ENCODE data around the gene RSRC2.
"Not testable (repeated sequence)": the region's sequence is repeated elsewhere in the genome, so short reads cannot be mapped to it uniquely, and the experiment has no call there.

The RSRC2 gene

DNA sequence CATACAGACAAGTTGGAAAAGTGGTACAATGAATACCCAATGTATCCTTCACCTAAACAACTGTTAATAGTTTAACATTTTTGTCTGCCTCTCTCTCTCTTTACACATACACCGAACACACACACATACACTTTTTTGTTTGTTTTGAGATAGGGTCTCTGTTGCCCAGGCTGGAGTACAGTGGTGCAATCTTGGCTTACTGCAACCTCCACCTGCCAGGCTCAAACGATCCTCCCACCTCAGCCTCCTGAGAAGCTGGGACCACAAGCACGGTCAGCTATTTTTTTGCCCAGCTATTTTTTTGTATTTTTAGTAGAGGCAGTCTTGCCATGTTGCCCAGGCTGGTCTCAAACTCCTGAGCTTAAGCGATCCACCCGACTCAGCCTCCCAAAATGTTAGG, 42.8 kb downstream of the RSRC2 start:
- no peak overlapping the region for H3K27ac ChIP-seq
- H4K20me1 ChIP-seq = peaks cover 0 to 21% (median 5%) of the 10 kb centered on the region in 11 experiments; a peak in 7 of 22 replicates
- no peaks in the 10 kb centered on the region for H3K27me3 ChIP-seq
- H3K4me2 ChIP-seq = no peak overlapping the region
- H3K36me3 ChIP-seq = peaks cover 94 to 100% (median 97%) of the 10 kb centered on the region in 11 experiments
- TF ChIP-seq Cebpa-rat (IDR thresholded peaks at IDR 0.05) = no peak
- H3K4me1 ChIP-seq = no peaks in the 10 kb centered on the region
- no peak overlapping the region for H3K9ac ChIP-seq
- no peaks in the 10 kb centered on the region for H3K9me3 ChIP-seq (replicated peaks in 1 of 11)
- no peak overlapping the region for H3K4me3 ChIP-seq

DNA sequence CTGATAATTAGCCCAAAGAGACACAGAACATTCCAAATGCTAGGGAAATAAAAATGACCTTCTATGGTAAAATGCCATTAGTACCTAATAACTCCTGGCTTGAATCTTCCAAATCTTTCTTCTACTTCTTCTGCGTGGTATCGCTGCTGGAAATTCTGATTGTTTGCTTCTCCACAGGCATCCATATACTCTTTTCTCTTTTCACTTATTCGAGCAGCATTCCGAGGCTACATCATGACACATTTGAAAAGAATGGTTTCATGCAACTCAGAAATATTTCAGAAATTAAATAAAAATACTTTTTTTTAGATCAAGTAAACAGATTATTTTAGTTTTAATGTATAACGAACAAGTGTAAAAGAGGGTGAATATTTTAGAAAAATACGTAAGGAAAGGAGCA, 44.9 kb downstream of the RSRC2 start:
- H3K36me3 ChIP-seq = peaks cover 93 to 98% (median 96%) of the 10 kb centered on the region in 11 experiments
- no peak overlapping the region for H3K9ac ChIP-seq
- TF ChIP-seq Cebpa-rat (IDR thresholded peaks at IDR 0.05) = no peak
- no peaks in the 10 kb centered on the region for H3K9me3 ChIP-seq (replicated peaks in 1 of 11)
- H3K4me1 ChIP-seq = no peaks in the 10 kb centered on the region
- no peak overlapping the region for H3K27ac ChIP-seq
- no peaks in the 10 kb centered on the region for H3K27me3 ChIP-seq
- no peak overlapping the region for H3K4me2 ChIP-seq
- H3K4me3 ChIP-seq = no peak overlapping the region
- peaks cover 0 to 18% (median 5%) of the 10 kb centered on the region in 11 experiments; a peak in 7 of 22 replicates for H4K20me1 ChIP-seq

DNA sequence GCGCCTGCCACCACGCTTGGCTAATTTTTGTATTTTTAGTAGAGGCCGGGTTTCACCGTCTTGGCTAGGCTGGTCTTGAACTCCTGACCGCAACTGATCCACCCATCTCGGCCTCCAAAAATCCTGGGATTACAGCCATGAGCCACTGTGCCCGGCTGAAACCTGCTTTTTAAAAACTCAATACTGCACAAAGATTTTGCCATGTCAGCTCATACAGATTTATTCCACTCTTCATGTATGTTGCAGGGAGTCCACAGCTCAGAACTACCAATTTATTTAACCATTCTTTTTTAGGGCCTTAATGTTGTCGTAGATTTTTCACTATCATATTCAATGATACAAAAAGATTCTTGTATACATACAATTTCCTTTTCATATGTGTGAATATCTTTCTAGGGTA, 46.0 kb downstream of the RSRC2 start:
- no peak overlapping the region for H3K4me3 ChIP-seq
- H3K36me3 ChIP-seq = peaks cover 93 to 98% (median 96%) of the 10 kb centered on the region in 11 experiments
- H3K4me2 ChIP-seq = no peak overlapping the region
- no peaks in the 10 kb centered on the region for H3K27me3 ChIP-seq
- peaks cover 0 to 16% (median 5%) of the 10 kb centered on the region in 11 experiments; a peak in 7 of 22 replicates for H4K20me1 ChIP-seq
- H3K9ac ChIP-seq = no peak overlapping the region
- no peak overlapping the region for H3K27ac ChIP-seq
- no peaks in the 10 kb centered on the region for H3K4me1 ChIP-seq
- no peaks in the 10 kb centered on the region for H3K9me3 ChIP-seq (replicated peaks in 1 of 11)
- TF ChIP-seq Cebpa-rat (IDR thresholded peaks at IDR 0.05) = no peak

DNA sequence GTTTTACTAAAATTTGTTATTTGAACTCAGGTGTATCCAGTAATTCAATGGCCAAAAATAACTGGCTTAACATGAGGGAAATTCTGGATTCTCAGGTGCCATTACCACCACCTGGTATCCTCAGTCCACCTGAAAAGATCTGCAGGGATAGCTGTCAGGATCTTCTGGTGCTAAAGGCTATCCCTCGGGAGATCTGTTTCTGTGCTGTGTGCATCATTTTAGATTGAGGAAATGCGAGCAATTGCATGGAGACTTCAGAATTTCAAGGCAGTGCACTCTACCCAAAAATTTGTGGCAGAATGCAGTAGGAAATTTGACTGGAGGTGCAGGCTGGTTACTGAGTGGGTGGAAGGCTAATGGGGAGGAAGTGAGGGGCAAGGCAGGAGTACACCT, 52.4 kb downstream of the RSRC2 start:
- peak overlapping the region in 2 of 11 experiments; percentile 2 to 13; a peak in 3 of 22 replicates for H3K4me2 ChIP-seq
- no peak for TF ChIP-seq Cebpa-rat (IDR thresholded peaks at IDR 0.05)

DNA sequence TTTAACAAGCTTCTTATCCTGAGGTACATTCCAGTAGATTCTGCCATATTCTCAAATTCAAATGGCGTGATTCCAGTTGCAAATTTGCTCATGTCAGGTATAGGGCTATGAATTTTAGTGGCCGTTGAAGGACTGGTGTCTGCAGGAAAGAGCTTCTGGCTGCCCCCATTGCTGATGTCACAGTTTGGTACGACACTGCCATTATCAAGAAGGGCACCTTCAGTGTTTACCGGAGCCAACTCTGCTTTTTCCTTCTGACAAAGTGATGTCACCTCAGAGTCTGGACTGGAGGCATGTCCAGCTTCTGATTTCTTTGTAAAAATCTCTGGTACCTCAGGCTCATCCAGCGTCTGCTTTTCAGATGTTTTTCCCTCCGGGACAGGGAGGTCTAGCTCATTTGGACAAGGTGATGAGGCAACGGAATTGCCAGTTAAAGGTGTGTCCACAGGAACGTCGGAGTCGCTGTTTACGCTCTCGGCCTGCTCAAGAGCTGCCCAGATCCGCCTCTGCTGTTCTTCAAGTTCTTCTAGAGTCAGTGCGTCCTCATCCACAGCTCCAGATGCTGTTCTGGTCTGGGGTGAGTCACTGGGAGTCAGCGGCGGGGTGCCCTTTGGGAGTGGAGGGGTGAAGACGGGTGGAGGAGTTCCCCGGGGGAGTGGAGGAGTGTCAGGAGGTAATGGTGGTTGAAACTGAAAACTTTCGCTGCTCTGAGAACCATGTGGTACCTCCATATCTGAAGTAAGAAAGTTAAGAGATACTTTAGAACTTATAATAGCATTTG, 53.0 kb downstream of the RSRC2 start:
- no peak overlapping the region for H3K4me3 ChIP-seq
- peak overlapping the region in 2 of 11 experiments; percentile 6 to 17; a peak in 1 of 22 replicates for H3K27ac ChIP-seq
- peaks cover 0 to 11% (median 8%) of the 10 kb centered on the region in 10 experiments; a peak in 10 of 20 replicates for H3K4me1 ChIP-seq
- H3K9ac ChIP-seq = no peak overlapping the region
- peak overlapping the region in 2 of 11 experiments; percentile 2 to 13; a peak in 3 of 22 replicates for H3K4me2 ChIP-seq
- H3K9me3 ChIP-seq (replicated peaks in 1 of 11) = no peaks in the 10 kb centered on the region
- peaks cover 0 to 35% (median 11%) of the 10 kb centered on the region in 11 experiments; a peak in 14 of 22 replicates for H4K20me1 ChIP-seq
- H3K27me3 ChIP-seq = no peaks in the 10 kb centered on the region
- TF ChIP-seq Cebpa-rat (IDR thresholded peaks at IDR 0.05) = no peak
- H3K36me3 ChIP-seq = peaks cover 65 to 79% (median 75%) of the 10 kb centered on the region in 11 experiments

More for the DNA sequence above, 52.4 kb downstream of the RSRC2 start:
- H3K27ac ChIP-seq = peak overlapping the region in 1 of 11 experiments; percentile 6; a peak in 1 of 22 replicates
- H3K9me3 ChIP-seq (replicated peaks in 1 of 11) = no peaks in the 10 kb centered on the region
- peaks cover 71 to 85% (median 81%) of the 10 kb centered on the region in 11 experiments for H3K36me3 ChIP-seq
- no peak overlapping the region for H3K9ac ChIP-seq
- H3K4me1 ChIP-seq = peaks cover 0 to 11% (median 8%) of the 10 kb centered on the region in 10 experiments; a peak in 10 of 20 replicates
- H3K27me3 ChIP-seq = no peaks in the 10 kb centered on the region
- no peak overlapping the region for H3K4me3 ChIP-seq
- H4K20me1 ChIP-seq = peaks cover 0 to 35% (median 11%) of the 10 kb centered on the region in 11 experiments; a peak in 15 of 22 replicates

DNA sequence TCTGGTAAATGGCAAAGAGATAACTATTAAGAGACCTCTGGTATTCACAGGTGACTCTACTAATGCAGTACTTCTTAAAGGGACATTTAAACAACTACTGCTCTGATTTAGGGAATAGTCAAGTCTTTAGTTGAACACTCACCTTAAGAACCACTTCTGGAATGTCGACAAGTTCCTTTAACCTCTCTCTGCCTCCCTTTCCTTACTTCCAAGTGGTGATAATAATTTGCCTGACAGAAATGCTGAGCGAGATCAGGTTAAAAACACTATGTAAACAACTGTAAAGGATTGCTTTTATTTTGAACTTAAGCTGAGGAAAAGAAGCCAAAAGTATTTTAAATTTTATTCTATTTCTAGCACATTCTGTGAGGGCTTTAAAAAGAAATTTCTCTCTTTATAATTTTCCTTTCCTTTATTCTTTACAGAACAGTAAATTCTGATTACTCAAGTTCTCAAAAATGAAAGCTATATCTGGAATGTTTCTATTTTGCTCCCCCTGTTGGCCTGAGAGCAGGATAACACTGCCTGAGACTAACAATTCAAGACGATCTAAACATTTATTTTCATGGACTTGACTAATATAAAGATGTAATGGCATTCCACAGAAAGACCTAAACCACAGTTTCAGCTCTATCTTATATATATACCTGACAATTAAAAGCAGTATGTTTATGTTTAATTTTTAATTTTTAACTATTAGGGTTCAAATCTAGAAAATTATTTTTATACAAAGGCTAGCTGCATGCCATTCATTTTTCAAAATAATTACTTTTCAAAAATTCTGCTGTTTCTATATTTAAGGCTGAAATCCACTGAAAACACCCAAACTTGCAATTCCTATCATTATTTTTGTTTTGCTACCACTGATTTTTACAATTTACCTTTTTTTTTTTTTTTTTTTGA, 55.2 kb downstream of the RSRC2 start:
- no peak for TF ChIP-seq Cebpa-rat (IDR thresholded peaks at IDR 0.05)
- H4K20me1 ChIP-seq = peaks cover 0 to 35% (median 11%) of the 10 kb centered on the region in 11 experiments; a peak in 14 of 22 replicates
- H3K27me3 ChIP-seq = no peaks in the 10 kb centered on the region
- H3K27ac ChIP-seq = no peak overlapping the region; a peak in 2 of 22 replicates
- H3K4me2 ChIP-seq = no peak overlapping the region; a peak in 1 of 22 replicates
- peaks cover 0 to 15% (median 8%) of the 10 kb centered on the region in 10 experiments; a peak in 10 of 20 replicates for H3K4me1 ChIP-seq
- H3K36me3 ChIP-seq = peaks cover 45 to 59% (median 53%) of the 10 kb centered on the region in 11 experiments
- H3K9me3 ChIP-seq (replicated peaks in 1 of 11) = no peaks in the 10 kb centered on the region
- no peak overlapping the region for H3K4me3 ChIP-seq
- H3K9ac ChIP-seq = no peak overlapping the region

DNA sequence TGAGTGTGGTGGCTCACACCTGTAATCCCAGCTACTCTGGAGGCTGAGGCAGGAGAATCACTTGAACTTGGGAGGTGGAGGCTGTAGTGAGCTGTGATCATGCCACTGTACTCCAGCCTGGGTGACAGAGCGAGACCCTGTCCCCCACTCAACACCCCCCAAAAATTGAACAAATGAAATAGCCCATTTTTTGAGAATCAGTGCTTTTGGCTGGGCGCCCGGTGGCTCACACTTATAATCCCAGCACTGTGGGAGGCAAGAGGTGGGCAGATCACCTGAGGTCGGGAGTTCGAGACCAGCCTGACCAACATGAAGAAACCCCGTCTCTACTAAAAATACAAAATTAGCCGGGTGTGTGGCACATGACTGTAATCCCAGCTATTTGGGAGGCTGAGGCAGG, 56.2 kb downstream of the RSRC2 start:
- not testable (repeated sequence) for H3K4me3 ChIP-seq; H3K27ac ChIP-seq; H3K9me3 ChIP-seq (replicated peaks in 1 of 11); H3K9ac ChIP-seq; H3K27me3 ChIP-seq; H3K4me2 ChIP-seq
- Histone ChIP-seq H3K4me1 (peaks cover 0 to 19% (median 8%) of the 10 kb centered on the region in 10 experiments; a peak in 11 of 20 replicates), H4K20me1 (peaks cover 0 to 32% (median 11%) of the 10 kb centered on the region in 11 experiments; a peak in 14 of 22 replicates), H3K36me3 (peaks cover 35 to 49% (median 43%) of the 10 kb centered on the region in 11 experiments)

DNA sequence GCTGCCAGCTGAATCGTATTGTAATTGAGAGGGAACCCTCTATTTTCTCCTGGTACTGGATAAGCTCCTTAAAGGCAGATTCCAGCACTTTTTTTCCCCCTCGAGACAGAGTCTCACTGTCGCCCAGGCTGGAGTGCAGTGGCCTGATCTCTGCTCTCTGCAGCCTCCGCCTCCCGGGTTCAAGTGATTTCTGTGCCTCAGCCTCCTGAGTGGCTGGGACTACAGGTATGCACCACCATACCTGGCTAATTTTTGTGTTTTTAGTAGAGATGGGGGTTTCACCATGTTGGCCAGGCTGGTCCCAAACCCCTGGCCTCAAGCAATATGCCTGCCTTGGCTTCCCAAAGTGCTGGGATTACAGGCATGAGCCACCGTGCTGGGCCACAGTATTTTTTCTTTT, 56.9 kb downstream of the RSRC2 start:
- H3K27me3 ChIP-seq; H3K9me3 ChIP-seq (replicated peaks in 1 of 11); H3K4me2 ChIP-seq; H3K27ac ChIP-seq; H3K9ac ChIP-seq; H3K4me3 ChIP-seq: not testable (repeated sequence)
- Histone ChIP-seq H3K36me3 (peaks cover 28 to 42% (median 36%) of the 10 kb centered on the region in 11 experiments), H4K20me1 (peaks cover 0 to 25% (median 11%) of the 10 kb centered on the region in 11 experiments; a peak in 13 of 22 replicates), H3K4me1 (peaks cover 0 to 19% (median 8%) of the 10 kb centered on the region in 10 experiments; a peak in 11 of 20 replicates)
